ENCODE measurements around the gene FAM13A.
A peak's percentile ranks its signal among the peaks of the same experiment; 100 is the strongest.
"Not testable (repeated sequence)": the region's sequence is repeated elsewhere in the genome, so short reads cannot be mapped to it uniquely, and the experiment has no call there.

FAM13A gene

DNA sequence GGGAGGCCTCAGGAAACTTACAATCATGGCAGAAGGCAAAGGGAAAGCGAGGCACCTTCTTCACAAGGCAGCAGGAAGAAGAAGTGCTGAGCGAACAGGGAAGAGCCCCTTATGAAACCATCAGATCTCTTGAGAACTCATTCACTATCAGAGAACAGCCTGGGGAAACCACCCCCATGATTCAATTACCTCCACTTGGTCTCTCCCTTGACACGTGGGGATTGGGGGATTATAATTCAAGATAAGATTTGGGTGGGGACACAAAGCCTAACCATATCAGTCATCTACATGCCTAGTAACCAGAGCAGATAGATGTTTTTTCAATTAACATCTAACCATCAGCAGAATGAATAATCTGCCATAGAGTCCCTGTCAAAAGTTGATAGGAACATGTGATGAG is 30.4 kb downstream of the FAM13A start:
- TF ChIP-seq ARNT (IDR thresholded peaks at IDR 0.05) (no peak), L3MBTL2 (conservative IDR thresholded peaks at IDR 0.05) (no peak), NFRKB (IDR thresholded peaks at IDR 0.05) (no peak), FOXM1 (IDR thresholded peaks at IDR 0.05; ENCODE audit: borderline replicate concordance) (no peak)
- POLR2A ChIA-PET: no interaction called here
- CTCF ChIA-PET: no interaction called here
- no peak for DNase-seq (ENCODE audit: extremely low spot score)

- peak; percentile 60 for DNase-seq (ENCODE audit: extremely low spot score)
- POLR2A ChIA-PET: interaction anchor here (1.0 kb wide), 1 partner anchor 200 kb away, joined by 3 read pairs; no protein-coding TSS in a partner anchor
- CTCF ChIA-PET: interaction anchor here (0.6 to 4.2 kb wide), 5 partner anchors 15 to 497 kb away, joined by 3 to 29 read pairs (median 4); no protein-coding TSS in a partner anchor
- TF ChIP-seq SP1 (IDR thresholded peaks at IDR 0.05) (no peak), ELF4 (IDR thresholded peaks at IDR 0.05) (no peak), BHLHE40 (IDR thresholded peaks at IDR 0.05; ENCODE audit: borderline replicate concordance) (no peak), HDGF (IDR thresholded peaks at IDR 0.05; ENCODE audit: borderline replicate concordance) (no peak), FOXM1 (IDR thresholded peaks at IDR 0.05; ENCODE audit: borderline replicate concordance) (no peak), FOXK2 (IDR thresholded peaks at IDR 0.05) (no peak), FOXA1 (IDR thresholded peaks at IDR 0.05) (no peak), SUZ12 (IDR thresholded peaks at IDR 0.05) (no peak), CTBP1 (IDR thresholded peaks at IDR 0.05; ENCODE audit: borderline replicate concordance) (no peak), ARNT (IDR thresholded peaks at IDR 0.05) (no peak), NFRKB (IDR thresholded peaks at IDR 0.05) (no peak), LEF1 (IDR thresholded peaks at IDR 0.05; ENCODE audit: borderline replicate concordance) (no peak)
- TF ChIP-seq, protein P1, sequence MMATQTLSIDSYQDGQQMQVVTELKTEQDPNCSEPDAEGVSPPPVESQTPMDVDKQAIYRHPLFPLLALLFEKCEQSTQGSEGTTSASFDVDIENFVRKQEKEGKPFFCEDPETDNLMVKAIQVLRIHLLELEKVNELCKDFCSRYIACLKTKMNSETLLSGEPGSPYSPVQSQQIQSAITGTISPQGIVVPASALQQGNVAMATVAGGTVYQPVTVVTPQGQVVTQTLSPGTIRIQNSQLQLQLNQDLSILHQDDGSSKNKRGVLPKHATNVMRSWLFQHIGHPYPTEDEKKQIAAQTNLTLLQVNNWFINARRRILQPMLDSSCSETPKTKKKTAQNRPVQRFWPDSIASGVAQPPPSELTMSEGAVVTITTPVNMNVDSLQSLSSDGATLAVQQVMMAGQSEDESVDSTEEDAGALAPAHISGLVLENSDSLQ (IDR thresholded peaks at IDR 0.05): no peak
Observed at GRCh38 chr4:89024051-89024675, 32.8 kb downstream of the FAM13A start.

DNA sequence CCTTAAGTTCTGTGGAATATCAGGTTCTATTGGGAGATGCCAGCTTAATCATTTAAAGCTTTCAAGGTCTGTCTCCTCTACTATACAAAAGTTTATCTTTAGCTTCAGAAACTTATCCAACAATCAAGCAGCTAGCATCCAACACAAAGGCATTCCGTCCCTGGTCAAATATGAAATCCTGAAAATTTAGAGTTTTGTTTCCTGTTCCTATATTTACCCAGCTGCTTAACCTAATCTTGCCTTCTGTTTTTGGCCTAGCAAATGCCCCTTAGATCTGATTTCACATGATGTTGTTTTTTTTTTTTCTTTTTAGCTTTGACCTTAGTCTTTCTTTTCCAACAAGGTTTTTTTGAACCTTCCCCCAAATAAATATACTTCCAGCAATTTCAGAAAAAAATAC is 33.8 kb downstream of the FAM13A start:
- no peak for DNase-seq (ENCODE audit: extremely low spot score)
- ChIA-PET POLR2A (interaction anchor here (1.0 to 1.7 kb wide), 2 partner anchors 199 kb away, joined by 3 read pairs; no protein-coding TSS in a partner anchor), CTCF (interaction anchor here (0.6 to 4.2 kb wide), 4 partner anchors 200 to 496 kb away, joined by 3 to 29 read pairs (median 4); no protein-coding TSS in a partner anchor)
- TF ChIP-seq L3MBTL2 (conservative IDR thresholded peaks at IDR 0.05): no peak
- TF ChIP-seq ELF4 (IDR thresholded peaks at IDR 0.05): no peak
- TF ChIP-seq TARDBP (IDR thresholded peaks at IDR 0.05): no peak
- no peak for TF ChIP-seq SP1 (IDR thresholded peaks at IDR 0.05)
- TF ChIP-seq, protein P1 (IDR thresholded peaks at IDR 0.05): no peak

DNA sequence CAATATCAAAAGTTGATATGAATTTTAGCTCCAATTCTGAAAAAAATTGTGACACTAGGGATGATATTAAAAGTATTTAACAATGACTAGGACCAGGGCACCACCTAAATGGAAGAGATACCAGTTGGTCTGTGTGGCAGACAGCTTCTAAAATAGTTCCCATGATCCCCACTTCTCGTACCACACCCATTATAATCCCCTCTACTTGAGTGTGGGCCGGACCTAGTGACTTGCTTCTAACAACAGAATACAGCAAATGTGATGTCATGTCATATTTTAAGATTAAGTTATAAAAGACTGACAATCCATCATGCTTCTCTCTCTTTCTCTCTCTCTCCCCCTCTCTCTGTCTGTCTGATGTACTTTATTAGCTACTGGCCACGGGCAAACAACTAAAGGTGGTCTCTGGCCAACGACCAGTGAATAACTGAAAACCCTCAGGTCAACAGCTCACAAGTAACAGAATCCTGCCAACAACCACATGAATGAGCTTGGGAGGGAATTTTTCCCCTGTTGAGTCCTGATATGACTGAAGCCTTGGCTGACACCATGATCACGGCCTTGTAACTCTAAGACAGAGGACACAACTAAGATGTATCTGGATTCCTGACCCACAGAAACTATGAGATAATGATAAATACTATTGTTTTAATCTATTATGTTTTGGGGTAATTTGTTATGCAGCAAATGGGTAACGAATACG is 34.4 kb downstream of the FAM13A start:
- ChIA-PET POLR2A (interaction anchor here (0.9 to 1.7 kb wide), 2 partner anchors 199 to 203 kb away, joined by 3 read pairs; no protein-coding TSS in a partner anchor), CTCF (interaction anchor here (1.1 to 4.2 kb wide), 4 partner anchors 203 to 495 kb away, joined by 3 to 29 read pairs (median 4); no protein-coding TSS in a partner anchor)
- no peak for TF ChIP-seq ELF4 (IDR thresholded peaks at IDR 0.05)
- no peak for DNase-seq (ENCODE audit: extremely low spot score)

- CTCF ChIA-PET: interaction anchor here (0.6 to 4.2 kb wide), 3 partner anchors 202 to 362 kb away, joined by 3 to 29 read pairs (median 6); no protein-coding TSS in a partner anchor
- POLR2A ChIA-PET: interaction anchor here (0.9 to 1.7 kb wide), 2 partner anchors 198 to 202 kb away, joined by 3 read pairs; no protein-coding TSS in a partner anchor
- no peak for DNase-seq (ENCODE audit: extremely low spot score)
- TF ChIP-seq TARDBP (IDR thresholded peaks at IDR 0.05): no peak
- no peak for TF ChIP-seq SUZ12 (IDR thresholded peaks at IDR 0.05)
Observed at GRCh38 chr4:89021684-89022083, 35.3 kb downstream of the FAM13A start.

- TF ChIP-seq FOXK2 (IDR thresholded peaks at IDR 0.05) (no peak), SP1 (IDR thresholded peaks at IDR 0.05) (no peak), LEF1 (IDR thresholded peaks at IDR 0.05; ENCODE audit: borderline replicate concordance) (no peak), CTBP1 (IDR thresholded peaks at IDR 0.05; ENCODE audit: borderline replicate concordance) (no peak), SUZ12 (IDR thresholded peaks at IDR 0.05) (no peak), ARNT (IDR thresholded peaks at IDR 0.05) (no peak), NFRKB (IDR thresholded peaks at IDR 0.05) (no peak), FOXM1 (IDR thresholded peaks at IDR 0.05; ENCODE audit: borderline replicate concordance) (no peak), HDGF (IDR thresholded peaks at IDR 0.05; ENCODE audit: borderline replicate concordance) (no peak), L3MBTL2 (conservative IDR thresholded peaks at IDR 0.05) (no peak), BHLHE40 (IDR thresholded peaks at IDR 0.05; ENCODE audit: borderline replicate concordance) (no peak), ZNF384 (IDR thresholded peaks at IDR 0.05) (no peak), TARDBP (IDR thresholded peaks at IDR 0.05) (no peak), FOXA1 (IDR thresholded peaks at IDR 0.05) (no peak), ELF4 (IDR thresholded peaks at IDR 0.05) (no peak)
- TF ChIP-seq, protein P1 (IDR thresholded peaks at IDR 0.05): no peak
- ChIA-PET CTCF (interaction anchor here (4.2 kb wide), 1 partner anchor 202 kb away, joined by 29 read pairs; no protein-coding TSS in a partner anchor), POLR2A (no interaction called here)
- no peak for DNase-seq (ENCODE audit: extremely low spot score)
Observed at GRCh38 chr4:89021062-89021461, 35.9 kb downstream of the FAM13A start.

DNA sequence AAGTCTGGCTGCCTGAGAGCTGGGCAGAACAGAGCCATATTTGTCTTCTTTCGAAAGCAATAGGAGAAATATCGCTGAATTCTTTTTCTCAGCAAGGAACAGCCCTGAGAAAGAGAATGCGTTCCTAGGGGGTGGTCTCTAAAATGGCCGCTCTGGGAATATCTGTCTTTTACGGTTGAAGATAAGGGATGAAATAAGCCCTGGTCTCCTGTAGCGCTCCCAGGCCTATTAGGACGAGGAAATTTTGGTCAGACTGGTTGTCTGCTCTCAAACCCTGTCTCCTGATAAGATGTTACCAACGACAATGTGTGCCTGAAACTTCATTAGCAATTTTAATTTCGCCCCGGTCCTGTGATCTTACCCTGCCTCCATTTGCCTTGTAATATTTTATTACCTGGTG is 42.1 kb downstream of the FAM13A start:
- DNase-seq (ENCODE audit: extremely low spot score); POLR2A ChIA-PET; CTCF ChIA-PET: not testable (repeated sequence)

All from HEK293T (cell line).